ENCODE measurements around the gene MAP4K5. TPM values are rescaled to one million over a fixed set of nuclear protein-coding genes. Genes with fewer than 3 reads are reported as not detected.

Gene MAP4K5
- total RNA-seq, 1 experiment from 2014 or later, result 48.4 TPM

DNA sequence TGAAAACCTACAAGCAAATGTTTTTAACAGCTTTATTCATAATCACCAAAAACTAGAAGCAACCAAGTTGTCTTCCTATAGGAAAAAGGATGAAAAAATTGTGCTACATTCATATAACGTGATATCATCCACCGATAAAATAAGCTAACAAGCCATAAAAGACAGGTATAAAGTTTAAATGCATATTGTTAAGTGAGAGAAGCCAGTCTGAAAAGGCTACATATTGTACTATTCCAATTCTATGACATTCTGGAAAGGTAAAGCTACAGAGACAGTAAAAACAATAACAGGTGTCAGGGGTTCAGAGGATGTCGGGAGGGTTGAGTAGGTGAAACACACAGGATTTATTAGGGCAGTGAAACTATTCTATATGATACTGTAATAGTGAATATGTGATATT is 158.4 kb downstream of the MAP4K5 start:
- CTCF ChIA-PET, result no interaction called here
- Histone ChIP-seq H3K36me3 (ENCODE audit: control insufficient read depth, insufficient read depth, low read length) (no peaks in the 10 kb centered on the region), H3K9me3 (no peaks in the 10 kb centered on the region), H3K4me3 (ENCODE audit: low read depth, low read length) (no peak overlapping the region), H3K27me3 (replicated peaks; ENCODE audit: control insufficient read depth, insufficient read depth, low read length) (no peaks in the 10 kb centered on the region), H3K4me1 (no peaks in the 10 kb centered on the region)
- POLR2A ChIA-PET, result no interaction called here
- Mint-ChIP-seq H3K4me3 (ENCODE audit: unreplicated experiment) (no peak overlapping the region), H3K4me1 (ENCODE audit: low read depth, unreplicated experiment) (no peaks in the 10 kb centered on the region), H3K27me3 (ENCODE audit: insufficient read depth, unreplicated experiment) (no peaks in the 10 kb centered on the region), H3K27ac (ENCODE audit: unreplicated experiment) (no peak overlapping the region), H3K9me3 (ENCODE audit: unreplicated experiment) (no peaks in the 10 kb centered on the region), H3K36me3 (ENCODE audit: insufficient read depth, unreplicated experiment) (no peaks in the 10 kb centered on the region)
- DNase-seq, result no peak
- no TSS peak for BruUV-seq (replicated peaks)
- TF ChIP-seq, protein P1, sequence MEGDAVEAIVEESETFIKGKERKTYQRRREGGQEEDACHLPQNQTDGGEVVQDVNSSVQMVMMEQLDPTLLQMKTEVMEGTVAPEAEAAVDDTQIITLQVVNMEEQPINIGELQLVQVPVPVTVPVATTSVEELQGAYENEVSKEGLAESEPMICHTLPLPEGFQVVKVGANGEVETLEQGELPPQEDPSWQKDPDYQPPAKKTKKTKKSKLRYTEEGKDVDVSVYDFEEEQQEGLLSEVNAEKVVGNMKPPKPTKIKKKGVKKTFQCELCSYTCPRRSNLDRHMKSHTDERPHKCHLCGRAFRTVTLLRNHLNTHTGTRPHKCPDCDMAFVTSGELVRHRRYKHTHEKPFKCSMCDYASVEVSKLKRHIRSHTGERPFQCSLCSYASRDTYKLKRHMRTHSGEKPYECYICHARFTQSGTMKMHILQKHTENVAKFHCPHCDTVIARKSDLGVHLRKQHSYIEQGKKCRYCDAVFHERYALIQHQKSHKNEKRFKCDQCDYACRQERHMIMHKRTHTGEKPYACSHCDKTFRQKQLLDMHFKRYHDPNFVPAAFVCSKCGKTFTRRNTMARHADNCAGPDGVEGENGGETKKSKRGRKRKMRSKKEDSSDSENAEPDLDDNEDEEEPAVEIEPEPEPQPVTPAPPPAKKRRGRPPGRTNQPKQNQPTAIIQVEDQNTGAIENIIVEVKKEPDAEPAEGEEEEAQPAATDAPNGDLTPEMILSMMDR (IDR thresholded peaks at IDR 0.05; ENCODE audit: insufficient read depth in 1 of 2, low read depth in 1 of 2, low read length in 1 of 2, severe bottlenecking in 1 of 2, unreplicated experiment in 1 of 2), result no peak
- intact Hi-C loops (cut with micrococcal nuclease; ENCODE audit: unreplicated experiment), result no loop called here

DNA sequence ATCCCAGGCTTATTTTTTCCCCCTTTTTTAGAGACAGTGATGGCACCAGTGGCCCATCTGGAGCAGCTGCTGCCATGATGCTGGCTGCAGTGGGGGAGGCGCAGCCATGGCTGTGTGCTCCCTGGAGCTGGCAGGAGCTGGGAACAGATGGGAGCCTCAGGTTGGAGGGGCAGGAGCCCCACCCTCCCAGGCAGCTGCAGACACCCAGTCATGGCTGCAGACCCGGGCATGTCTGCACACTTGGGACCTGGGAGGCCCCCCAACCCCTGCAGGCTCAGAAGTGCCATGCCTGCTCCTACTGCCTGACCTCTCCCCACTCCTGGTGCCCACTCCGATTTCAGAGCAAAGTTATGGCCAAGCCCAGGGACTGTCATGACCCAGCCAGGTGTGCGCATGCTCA is 160.8 kb downstream of the MAP4K5 start:
- H3K4me1 Mint-ChIP-seq (ENCODE audit: low read depth, unreplicated experiment), result no peaks in the 10 kb centered on the region
- Histone ChIP-seq H3K9me3 (no peaks in the 10 kb centered on the region), H3K27me3 (replicated peaks; ENCODE audit: control insufficient read depth, insufficient read depth, low read length) (no peaks in the 10 kb centered on the region), H3K36me3 (ENCODE audit: control insufficient read depth, insufficient read depth, low read length) (no peaks in the 10 kb centered on the region), H3K4me1 (no peaks in the 10 kb centered on the region), H3K4me3 (ENCODE audit: low read depth, low read length) (no peak overlapping the region)
- intact Hi-C loops (cut with micrococcal nuclease; ENCODE audit: unreplicated experiment), result no loop called here
- CTCF ChIA-PET, result no interaction called here
- no peak for DNase-seq
- no peaks in the 10 kb centered on the region for H3K27me3 Mint-ChIP-seq (ENCODE audit: insufficient read depth, unreplicated experiment)
- H3K4me3 Mint-ChIP-seq (ENCODE audit: unreplicated experiment), result no peak overlapping the region
- H3K36me3 Mint-ChIP-seq (ENCODE audit: insufficient read depth, unreplicated experiment), result no peaks in the 10 kb centered on the region
- POLR2A ChIA-PET, result no interaction called here
- TF ChIP-seq, protein P1 (IDR thresholded peaks at IDR 0.05; ENCODE audit: insufficient read depth in 1 of 2, low read depth in 1 of 2, low read length in 1 of 2, severe bottlenecking in 1 of 2, unreplicated experiment in 1 of 2), result no peak
- no TSS peak for BruUV-seq (replicated peaks)
- no peak overlapping the region for H3K27ac Mint-ChIP-seq (ENCODE audit: unreplicated experiment)
- H3K9me3 Mint-ChIP-seq (ENCODE audit: unreplicated experiment), result no peaks in the 10 kb centered on the region

Other genes with a start within 250 kb of the MAP4K5 start
- 25.0 and 27.6 TPM in 2 replicates for gene L2HGDH, start 220.3 kb downstream of the MAP4K5 start, total RNA-seq (2022)
- 25.8 and 27.6 TPM in 2 replicates for gene DMAC2L, start 220.2 kb downstream of the MAP4K5 start, total RNA-seq (2022)
- 4.5 and 5.4 TPM in 2 replicates for gene CDKL1, start 135.7 kb downstream of the MAP4K5 start, total RNA-seq (2022)
- gene ATL1, start 27.6 kb upstream of the MAP4K5 start, total RNA-seq (2022), result 1.1 and 1.2 TPM in 2 replicates
- 28.0 and 28.3 TPM in 2 replicates for gene SAV1, start 135.7 kb upstream of the MAP4K5 start, total RNA-seq (2022)

Data from Caco-2 (cell line).